ENCODE data around the gene PUS7. TPM values are rescaled to one million over a fixed set of nuclear protein-coding genes. Genes with fewer than 3 reads are reported as not detected.

PUS7 gene
- total RNA-seq, 2 donors from 2014 or later, result 16.3 to 34.3 TPM

- no peak for ATAC-seq
- no peaks in the 10 kb centered on the region for H3K36me3 Mint-ChIP-seq
- H3K27me3 Mint-ChIP-seq, result no peaks in the 10 kb centered on the region
- no peaks in the 10 kb centered on the region for H3K4me1 Mint-ChIP-seq (ENCODE audit: low read depth in 2 of 2)
- no peaks in the 10 kb centered on the region for H3K9me3 Mint-ChIP-seq
- DNase-seq (ENCODE audit: low spot score), result no peak
- no peak overlapping the region for H3K27ac Mint-ChIP-seq
- no peak overlapping the region for H3K4me3 Mint-ChIP-seq
These were observed 34.2 kb downstream of the PUS7 start for GRCh38 chr7:105487579-105488571.

DNA sequence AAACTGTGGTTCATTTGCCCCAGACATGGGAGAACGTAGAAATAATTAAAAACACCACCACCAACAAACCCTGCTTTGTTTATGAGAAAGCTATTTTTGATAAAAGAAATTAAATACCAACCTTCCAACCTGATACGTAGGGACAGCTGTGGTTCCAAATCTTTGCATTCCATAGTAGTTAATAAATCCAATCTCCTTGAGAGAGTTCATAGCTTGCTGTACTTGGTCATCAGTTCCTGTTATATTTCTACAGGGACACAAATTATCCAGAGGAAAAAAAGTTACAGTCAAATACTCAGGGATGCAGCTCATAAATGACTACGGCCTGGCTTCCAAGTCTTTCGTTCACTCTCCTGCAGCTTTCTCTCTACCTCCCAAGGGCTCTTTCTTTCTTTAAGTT lies 41.1 kb downstream of the PUS7 start:
- H3K27ac Mint-ChIP-seq, result no peak overlapping the region

DNA sequence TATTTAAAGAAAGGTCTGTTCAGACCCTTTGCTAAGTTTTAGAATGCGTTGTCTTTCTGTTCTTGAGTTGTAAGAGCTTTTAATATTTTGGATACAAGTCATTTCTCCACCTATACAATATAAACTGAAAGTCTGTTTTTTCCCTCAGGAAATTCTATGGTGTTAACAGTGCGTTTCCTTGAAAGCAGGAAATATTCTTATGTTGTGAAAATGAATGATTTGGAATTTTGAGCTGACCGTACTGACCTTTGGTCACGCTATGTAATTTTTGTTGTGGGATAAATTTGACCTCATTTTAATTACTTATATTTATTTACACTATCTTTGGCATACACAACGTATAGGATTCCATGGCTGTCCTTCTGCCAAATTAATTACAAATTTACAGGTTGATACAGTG lies 43.5 kb downstream of the PUS7 start:
- Mint-ChIP-seq H3K36me3 (no peaks in the 10 kb centered on the region), H3K4me3 (no peak overlapping the region), H3K27me3 (no peaks in the 10 kb centered on the region), H3K27ac (no peak overlapping the region), H3K9me3 (no peaks in the 10 kb centered on the region), H3K4me1 (ENCODE audit: low read depth in 2 of 2) (no peaks in the 10 kb centered on the region)
- DNase-seq (ENCODE audit: low spot score) (no peak), ATAC-seq (no peak)

More for the DNA sequence above, 41.1 kb downstream of the PUS7 start:
- Mint-ChIP-seq H3K9me3 (no peaks in the 10 kb centered on the region), H3K36me3 (no peaks in the 10 kb centered on the region), H3K27me3 (no peaks in the 10 kb centered on the region), H3K4me3 (no peak overlapping the region), H3K4me1 (ENCODE audit: low read depth in 2 of 2) (no peaks in the 10 kb centered on the region)
- ATAC-seq (no peak), DNase-seq (ENCODE audit: low spot score) (no peak)

DNA sequence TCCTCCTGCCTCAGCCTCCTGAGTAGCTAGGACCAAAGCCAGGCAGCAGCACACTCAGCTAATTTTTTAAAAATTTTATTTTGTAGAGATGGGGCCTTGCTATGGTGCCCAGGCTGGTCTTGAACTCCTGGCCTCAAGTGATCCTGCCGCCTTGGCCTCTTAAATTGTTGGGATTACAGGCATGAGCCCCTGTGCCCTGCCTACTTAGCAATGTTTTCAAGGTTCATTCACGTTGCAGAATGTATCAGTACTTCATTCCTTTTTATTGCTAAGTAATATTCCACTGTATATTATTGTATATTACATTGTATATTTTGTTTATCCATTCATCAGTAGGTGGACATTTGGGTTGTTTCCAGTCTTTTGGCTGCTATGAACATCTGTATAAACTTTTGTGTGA lies 44.2 kb downstream of the PUS7 start:
- H3K36me3 Mint-ChIP-seq, result no peaks in the 10 kb centered on the region
- no peaks in the 10 kb centered on the region for H3K4me1 Mint-ChIP-seq (ENCODE audit: low read depth in 2 of 2)
- no peaks in the 10 kb centered on the region for H3K9me3 Mint-ChIP-seq
- no peak overlapping the region for H3K4me3 Mint-ChIP-seq
- no peak for ATAC-seq
- H3K27ac Mint-ChIP-seq, result no peak overlapping the region
- no peak for DNase-seq (ENCODE audit: low spot score)
- H3K27me3 Mint-ChIP-seq, result no peaks in the 10 kb centered on the region

DNA sequence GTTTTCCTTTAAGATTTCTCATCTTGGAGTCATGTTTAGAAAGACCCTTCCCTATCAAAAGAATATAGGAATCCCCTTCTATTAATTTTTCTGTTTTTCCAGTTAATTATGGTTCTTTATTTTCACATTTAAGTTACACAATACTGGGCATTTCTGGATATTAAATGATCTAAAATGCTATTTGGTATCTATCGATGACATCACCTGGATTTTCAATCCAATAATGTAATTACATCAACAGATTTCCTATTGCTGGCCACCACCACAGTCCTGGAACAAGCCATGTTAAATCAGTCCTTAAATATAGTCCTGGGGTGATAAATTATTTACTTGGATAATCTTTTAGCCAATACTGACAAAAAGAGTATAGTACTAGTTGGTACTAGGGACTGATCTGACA lies 48.0 kb downstream of the PUS7 start:
- no peak overlapping the region for H3K27ac Mint-ChIP-seq
- no peak overlapping the region for H3K4me3 Mint-ChIP-seq
- DNase-seq (ENCODE audit: low spot score) (no peak), ATAC-seq (no peak)
- no peaks in the 10 kb centered on the region for H3K27me3 Mint-ChIP-seq
- no peaks in the 10 kb centered on the region for H3K36me3 Mint-ChIP-seq
- no peaks in the 10 kb centered on the region for H3K9me3 Mint-ChIP-seq
- H3K4me1 Mint-ChIP-seq (ENCODE audit: low read depth in 2 of 2), result no peaks in the 10 kb centered on the region

DNA sequence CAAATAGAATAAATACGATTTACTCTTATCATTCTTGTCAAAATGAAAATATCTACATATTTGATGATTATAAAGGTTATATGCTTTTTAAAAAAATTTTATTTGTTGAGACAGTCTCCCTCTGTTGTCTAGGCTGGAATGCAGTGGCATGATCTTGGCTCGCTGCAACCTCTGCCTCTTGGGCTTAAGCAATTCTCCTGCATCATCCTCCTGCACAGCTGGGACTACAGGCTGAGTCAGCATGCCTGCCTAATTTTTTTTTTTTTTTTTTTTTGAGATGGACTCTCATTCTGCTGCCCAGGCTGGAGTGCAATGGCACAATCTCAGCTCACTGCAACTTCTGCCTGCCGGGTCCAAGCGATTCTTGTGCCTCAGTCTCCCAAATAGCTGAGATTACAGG lies 48.9 kb downstream of the PUS7 start:
- DNase-seq (ENCODE audit: low spot score), result no peak
- H3K27ac Mint-ChIP-seq, result no peak overlapping the region
- H3K4me1 Mint-ChIP-seq (ENCODE audit: low read depth in 2 of 2), result no peaks in the 10 kb centered on the region
- no peak overlapping the region for H3K4me3 Mint-ChIP-seq
- H3K9me3 Mint-ChIP-seq, result no peaks in the 10 kb centered on the region
- ATAC-seq, result no peak
- no peaks in the 10 kb centered on the region for H3K36me3 Mint-ChIP-seq
- no peaks in the 10 kb centered on the region for H3K27me3 Mint-ChIP-seq

DNA sequence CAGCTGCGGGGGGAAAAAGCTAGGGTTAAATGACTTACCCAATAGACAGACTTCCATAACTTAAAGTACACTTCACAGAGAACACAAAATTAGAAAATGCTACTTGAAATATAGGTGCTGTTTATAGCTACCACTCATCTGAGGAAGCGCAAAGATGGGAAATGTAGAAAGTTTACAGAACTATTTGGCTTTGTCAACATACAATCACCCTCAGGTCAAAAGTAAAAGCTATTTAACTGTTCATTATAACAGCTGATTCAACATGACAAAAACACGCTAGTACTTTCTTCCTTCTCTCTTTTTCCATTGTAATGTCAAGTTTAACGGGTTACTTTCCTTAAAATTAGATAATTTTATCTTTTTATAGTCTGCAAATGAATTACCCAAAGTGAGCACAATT lies 51.2 kb downstream of the PUS7 start:
- no peaks in the 10 kb centered on the region for H3K36me3 Mint-ChIP-seq
- no peak for ATAC-seq
- H3K9me3 Mint-ChIP-seq, result no peaks in the 10 kb centered on the region

GRCh38 chr7:105470090-105470489 lies 52.0 kb downstream of the PUS7 start:
- H3K4me3 Mint-ChIP-seq, result no peak overlapping the region

More for the DNA sequence above, 51.2 kb downstream of the PUS7 start:
- Mint-ChIP-seq H3K27ac (no peak overlapping the region), H3K27me3 (no peaks in the 10 kb centered on the region), H3K4me3 (no peak overlapping the region), H3K4me1 (ENCODE audit: low read depth in 2 of 2) (no peaks in the 10 kb centered on the region)
- DNase-seq (ENCODE audit: low spot score), result no peak

DNA sequence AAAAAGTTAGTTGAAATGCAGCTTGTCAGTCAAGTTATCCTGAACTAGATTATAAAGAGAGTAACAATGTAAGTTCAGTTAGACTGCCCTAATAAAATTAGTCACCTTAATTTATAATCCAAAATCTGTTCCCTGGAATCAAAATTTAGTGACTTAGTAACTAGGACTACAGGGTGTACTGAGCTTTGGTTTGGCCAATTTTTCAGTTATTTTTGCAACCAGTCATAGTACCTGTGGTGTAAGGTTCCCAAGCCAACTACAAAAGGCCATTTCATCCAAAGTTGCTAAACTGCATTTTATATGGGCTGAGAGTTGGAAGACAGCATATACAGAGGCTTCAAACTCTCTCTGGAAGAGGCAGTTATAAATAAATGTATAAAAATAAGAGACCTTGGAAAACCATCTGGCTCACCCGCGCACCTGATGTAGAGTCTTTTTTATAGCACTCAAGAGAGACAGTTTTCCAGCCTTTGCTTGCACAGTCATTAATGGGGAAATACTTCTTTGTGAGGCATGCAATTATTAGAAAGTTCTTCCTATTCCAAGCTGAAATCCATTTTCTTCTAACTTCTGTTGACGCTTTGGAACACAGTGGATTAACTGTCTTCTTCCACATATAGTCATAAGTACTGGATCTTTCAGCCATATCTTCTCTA lies 59.2 kb downstream of the PUS7 start:
- H3K9me3 Mint-ChIP-seq, result no peaks in the 10 kb centered on the region
- no peak overlapping the region for H3K4me3 Mint-ChIP-seq
- H3K4me1 Mint-ChIP-seq (ENCODE audit: low read depth in 2 of 2), result no peaks in the 10 kb centered on the region
- H3K27me3 Mint-ChIP-seq, result no peaks in the 10 kb centered on the region
- ATAC-seq (no peak), DNase-seq (ENCODE audit: low spot score) (no peak)
- no peak overlapping the region for H3K27ac Mint-ChIP-seq
- no peaks in the 10 kb centered on the region for H3K36me3 Mint-ChIP-seq

More at GRCh38 chr7:105470090-105470489, 52.0 kb downstream of the PUS7 start:
- no peaks in the 10 kb centered on the region for H3K27me3 Mint-ChIP-seq
- ATAC-seq (no peak), DNase-seq (ENCODE audit: low spot score) (no peak)
- no peaks in the 10 kb centered on the region for H3K36me3 Mint-ChIP-seq
- H3K27ac Mint-ChIP-seq, result no peak overlapping the region
- H3K9me3 Mint-ChIP-seq, result no peaks in the 10 kb centered on the region
- H3K4me1 Mint-ChIP-seq (ENCODE audit: low read depth in 2 of 2), result no peaks in the 10 kb centered on the region

DNA sequence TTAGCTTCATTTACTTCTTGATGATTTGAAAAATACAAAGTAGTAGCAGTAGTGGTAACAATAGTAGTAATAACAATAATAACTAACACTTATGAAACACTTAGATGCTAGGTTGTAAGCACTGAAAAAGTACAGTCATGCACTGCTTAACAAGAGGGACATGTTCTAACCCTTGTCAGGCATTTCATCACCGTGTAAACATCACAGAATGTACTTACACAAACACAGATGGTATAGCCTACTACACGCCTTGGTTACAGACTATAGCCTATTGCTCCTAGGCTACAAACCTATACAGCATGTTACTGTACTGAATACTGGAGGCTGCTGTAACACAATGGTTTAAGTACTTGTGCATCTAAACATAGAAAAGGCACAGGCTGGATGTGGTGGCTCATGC lies 60.6 kb downstream of the PUS7 start:
- Mint-ChIP-seq H3K36me3 (no peaks in the 10 kb centered on the region), H3K4me3 (no peak overlapping the region), H3K27ac (no peak overlapping the region), H3K27me3 (no peaks in the 10 kb centered on the region), H3K9me3 (no peaks in the 10 kb centered on the region), H3K4me1 (ENCODE audit: low read depth in 2 of 2) (no peaks in the 10 kb centered on the region)
- DNase-seq (ENCODE audit: low spot score), result no peak
- ATAC-seq, result no peak

GRCh38 chr7:105457619-105458225 lies 64.3 kb downstream of the PUS7 start:
- no peak for ATAC-seq
- no peaks in the 10 kb centered on the region for H3K36me3 Mint-ChIP-seq

GRCh38 chr7:105454921-105455320 lies 67.2 kb downstream of the PUS7 start:
- Mint-ChIP-seq H3K4me3 (no peak overlapping the region), H3K27ac (no peak overlapping the region), H3K9me3 (no peaks in the 10 kb centered on the region), H3K4me1 (ENCODE audit: low read depth in 2 of 2) (no peaks in the 10 kb centered on the region), H3K36me3 (no peaks in the 10 kb centered on the region), H3K27me3 (no peaks in the 10 kb centered on the region)
- ATAC-seq (no peak), DNase-seq (ENCODE audit: low spot score) (no peak)

More at GRCh38 chr7:105457619-105458225, 64.3 kb downstream of the PUS7 start:
- Mint-ChIP-seq H3K27ac (no peak overlapping the region), H3K9me3 (no peaks in the 10 kb centered on the region), H3K27me3 (no peaks in the 10 kb centered on the region), H3K4me1 (ENCODE audit: low read depth in 2 of 2) (no peaks in the 10 kb centered on the region), H3K4me3 (no peak overlapping the region)
- DNase-seq (ENCODE audit: low spot score), result no peak

DNA sequence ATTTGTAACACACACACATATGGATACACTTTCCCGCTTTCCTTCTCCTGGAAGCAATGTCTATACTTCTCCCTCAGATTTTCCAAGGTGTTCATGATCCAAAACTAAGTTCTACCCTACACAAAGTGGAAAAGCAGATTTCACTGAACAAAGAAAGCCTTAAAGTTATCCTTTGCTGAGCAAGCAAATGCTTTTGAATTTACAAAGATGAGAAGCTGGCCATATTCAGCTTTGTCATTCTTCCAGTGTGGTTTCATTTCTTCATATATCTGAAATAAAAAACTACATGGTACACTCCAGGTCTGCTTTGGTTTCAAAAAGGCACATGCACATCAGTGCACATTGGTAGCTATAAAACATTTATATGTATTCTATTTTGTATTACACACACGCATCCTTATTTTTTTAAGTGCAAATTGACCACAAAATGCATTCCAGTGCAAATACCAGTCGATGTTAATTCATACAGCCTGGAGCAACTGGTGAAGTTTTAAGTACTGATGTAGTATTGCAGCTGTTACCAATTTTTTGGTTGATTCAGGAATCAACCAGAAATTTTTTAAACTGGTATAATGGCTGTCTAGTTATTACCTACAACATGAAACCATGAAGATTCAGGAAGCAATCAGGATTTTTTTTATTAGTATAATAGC lies 67.8 kb downstream of the PUS7 start:
- no peaks in the 10 kb centered on the region for H3K9me3 Mint-ChIP-seq
- DNase-seq (ENCODE audit: low spot score), result no peak
- no peak for ATAC-seq
- H3K27me3 Mint-ChIP-seq, result no peaks in the 10 kb centered on the region
- H3K36me3 Mint-ChIP-seq, result no peaks in the 10 kb centered on the region
- no peak overlapping the region for H3K27ac Mint-ChIP-seq
- H3K4me1 Mint-ChIP-seq (ENCODE audit: low read depth in 2 of 2), result no peaks in the 10 kb centered on the region
- no peak overlapping the region for H3K4me3 Mint-ChIP-seq

Data from natural killer cell treated with Interleukin-12 subunit alpha and Interleukin-12 subunit beta and Interleukin-15 and Interleukin-18, amount 100 ng/mL, for 72 hours (primary cell).